DND-41 (cell line): ENCODE data around the gene ADAMTSL5.

Experiments
- EZH2 ChIP-seq: IDR thresholded peaks from 3 replicates; pipeline ENCODE4 v1.6.1; 2012; ENCODE audit warnings: borderline replicate concordance, low read depth, mild to moderate bottlenecking, moderate library complexity, low read length, inconsistent platforms; ENCODE audit not compliant: severe bottlenecking
- TF ChIP-seq, protein P1 (sequence below): IDR thresholded peaks from 2 replicates; pipeline ENCODE4 v1.5.1; 2012; ENCODE audit warnings: borderline replicate concordance, low read length, moderate library complexity, mild to moderate bottlenecking; ENCODE audit not compliant: poor library complexity, severe bottlenecking; ENCODE audit errors: extremely low read depth

GRCh38 chr19:1516395-1516753 is 3.6 kb upstream of the ADAMTSL5 start:
- TF ChIP-seq, protein P1, sequence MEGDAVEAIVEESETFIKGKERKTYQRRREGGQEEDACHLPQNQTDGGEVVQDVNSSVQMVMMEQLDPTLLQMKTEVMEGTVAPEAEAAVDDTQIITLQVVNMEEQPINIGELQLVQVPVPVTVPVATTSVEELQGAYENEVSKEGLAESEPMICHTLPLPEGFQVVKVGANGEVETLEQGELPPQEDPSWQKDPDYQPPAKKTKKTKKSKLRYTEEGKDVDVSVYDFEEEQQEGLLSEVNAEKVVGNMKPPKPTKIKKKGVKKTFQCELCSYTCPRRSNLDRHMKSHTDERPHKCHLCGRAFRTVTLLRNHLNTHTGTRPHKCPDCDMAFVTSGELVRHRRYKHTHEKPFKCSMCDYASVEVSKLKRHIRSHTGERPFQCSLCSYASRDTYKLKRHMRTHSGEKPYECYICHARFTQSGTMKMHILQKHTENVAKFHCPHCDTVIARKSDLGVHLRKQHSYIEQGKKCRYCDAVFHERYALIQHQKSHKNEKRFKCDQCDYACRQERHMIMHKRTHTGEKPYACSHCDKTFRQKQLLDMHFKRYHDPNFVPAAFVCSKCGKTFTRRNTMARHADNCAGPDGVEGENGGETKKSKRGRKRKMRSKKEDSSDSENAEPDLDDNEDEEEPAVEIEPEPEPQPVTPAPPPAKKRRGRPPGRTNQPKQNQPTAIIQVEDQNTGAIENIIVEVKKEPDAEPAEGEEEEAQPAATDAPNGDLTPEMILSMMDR: no peak
- TF ChIP-seq EZH2: no peak
